HepG2 (cell line): ENCODE measurements around the gene DCC. TPM values are rescaled to one million over a fixed set of nuclear protein-coding genes. Genes with fewer than 3 reads are reported as not detected.

Source experiments
- ATAC-seq: fragments of 200-7000 bp; cut with Tn5 transposase; 3 replicates; pipeline ENCODE4 v1.9.1; 2020; ENCODE audit warnings: mild to moderate bottlenecking, moderate library complexity
- BruUV-seq: library from RNA; stranded (reverse); fragments of 400-500 nt; replicated peaks from 2 replicates; lab custom pipeline; 2021; lab: Mats Ljungman, UMichigan
- CTCF ChIA-PET: fragments of 300-600 bp; formaldehyde crosslinking; extraction: SDS; loops from one replicate; lab custom pipeline; 2021; ENCODE audit warnings: low total read pairs, inconsistent platforms, low intra/inter-chr PET ratio; lab: Yijun Ruan, JAX
- POLR2A ChIA-PET: fragments of 350-600 bp; sonication (Branson Sonifier 250); formaldehyde crosslinking; loops from one replicate; lab custom pipeline; 2020; ENCODE audit warnings: antibody characterized with exemption, inconsistent platforms; lab: Yijun Ruan, JAX
- DNase-seq: peaks from one replicate; pipeline ENCODE4 v3.0.0-alpha.2; 2015; ENCODE audit warnings: low spot score
- FAIRE-seq: peaks from 3 replicates; lab custom pipeline; 2011; peaks lifted over from hg19 to GRCh38; lab: Jason Lieb, UNC
- H2AFZ ChIP-seq: one replicate; pipeline ENCODE4 v1.6.1; 2011; ENCODE audit warnings: low read length, inconsistent platforms
- H3K27ac ChIP-seq: fragments of 300-600 bp; 3 replicates; pipeline ENCODE4 v1.8.0; 2011; ENCODE audit warnings: mixed run types, mild to moderate bottlenecking, mixed read lengths, low read length, inconsistent platforms; ENCODE audit not compliant: insufficient read depth; ENCODE audit errors: extremely low read length
- H3K27me3 ChIP-seq, 2 experiments: fragments of 200-600 bp in 1 of 2; 2 replicates in 1 of 2; 3 replicates in 1 of 2; pipeline versions ENCODE4 v1.6.0 to v1.8.0; 2011; ENCODE audit warnings: low read length in 2 of 2, mild to moderate bottlenecking in 2 of 2, moderate library complexity in 2 of 2, inconsistent platforms in 1 of 2; ENCODE audit not compliant: insufficient read depth in 2 of 2, control insufficient read depth in 1 of 2
- H3K36me3 ChIP-seq, 2 experiments: fragments of 200-600 bp in 1 of 2; replicated peaks in 1 of 2; 2 replicates in 1 of 2; 3 replicates in 1 of 2; pipeline versions ENCODE4 v1.5.1 to v1.8.0; 2011; ENCODE audit warnings: low read length in 2 of 2, inconsistent platforms in 1 of 2; ENCODE audit not compliant: insufficient read depth in 2 of 2, control insufficient read depth in 1 of 2
- H3K4me1 ChIP-seq: 2 replicates; pipeline ENCODE4 v1.5.1; 2012; ENCODE audit warnings: low read length, inconsistent platforms; ENCODE audit not compliant: insufficient read depth
- H3K4me2 ChIP-seq: 2 replicates; pipeline ENCODE4 v1.6.0; 2011; ENCODE audit warnings: low read depth, low read length, inconsistent platforms
- H3K4me3 ChIP-seq, 3 experiments: fragments of 200-600 bp in 1 of 3; sonication (generic), shearing (Covaris generic) in 1 of 3; replicated peaks in 1 of 3; 2 replicates each; pipeline ENCODE4 v1.5.1; 2011 to 2016; ENCODE audit warnings: low read length in 3 of 3, inconsistent platforms in 2 of 3, low read depth in 2 of 3, mild to moderate bottlenecking in 2 of 3, control low read depth in 1 of 3, mixed read lengths in 1 of 3; ENCODE audit not compliant: insufficient read depth in 1 of 3
- H3K79me2 ChIP-seq: one replicate; pipeline ENCODE4 v1.6.1; 2011; ENCODE audit warnings: low read length, inconsistent platforms; ENCODE audit not compliant: insufficient read depth
- H3K9ac ChIP-seq: 2 replicates; pipeline ENCODE4 v1.6.0; 2011; ENCODE audit warnings: mild to moderate bottlenecking, low read depth, low read length, inconsistent platforms; ENCODE audit not compliant: insufficient read depth
- H3K9me3 ChIP-seq: 2 replicates; pipeline ENCODE4 v1.5.1; 2012; ENCODE audit warnings: mild to moderate bottlenecking, low read length
- H4K20me1 ChIP-seq: 2 replicates; pipeline ENCODE4 v1.6.0; 2011; ENCODE audit warnings: inconsistent platforms, mild to moderate bottlenecking, low read length, moderate library complexity; ENCODE audit not compliant: insufficient read depth
- JUND ChIP-seq: sonication (generic); formaldehyde crosslinking; IDR thresholded peaks from 2 replicates; pipeline ENCODE4 v1.8.0; 2022; ENCODE audit warnings: mild to moderate bottlenecking, missing genetic modification reagents
- MNT ChIP-seq: fragments of 450-650 bp; IDR thresholded peaks from 2 replicates; pipeline ENCODE4 v1.6.1; 2016
- ZBTB39 ChIP-seq: sonication (generic); formaldehyde crosslinking; IDR thresholded peaks from 2 replicates; pipeline ENCODE4 v1.5.0; 2020; ENCODE audit warnings: missing genetic modification reagents
- ZFAT ChIP-seq: sonication (generic); formaldehyde crosslinking; conservative IDR thresholded peaks from 2 replicates; pipeline ENCODE4 v1.8.1; 2023; ENCODE audit warnings: missing genetic modification reagents, inconsistent platforms
- ZNF160 ChIP-seq: sonication (generic); formaldehyde crosslinking; IDR thresholded peaks from 2 replicates; pipeline ENCODE4 v1.8.0; 2022; ENCODE audit warnings: mild to moderate bottlenecking, inconsistent platforms, missing genetic modification reagents
- WGBS: methylation state at CpG from one replicate; pipeline ENCODE4 v1.1.6; 2017; ENCODE audit warnings: low lambda C conversion rate; 5-methylcytosine and 5-hydroxymethylcytosine counted together
- in situ Hi-C: cut with HindIII; loops from 2 replicates; pipeline ENCODE4 v1.10.0; 2017; ENCODE audit warnings: low pct_unique_long_range_greater_than_20kb; ENCODE audit not compliant: extremely low pct_ligation_motif_present
- intact Hi-C: fragments of 100-400 bp; cut with micrococcal nuclease; formaldehyde crosslinking; loops from one replicate; pipeline ENCODE4 v1.10.0; 2022; ENCODE audit not compliant: unreplicated experiment
- polyA plus RNA-seq, 8 experiments: library from polyadenylated mRNA; depleted of rRNA in 3 of 8; stranded (reverse) in 7 of 8; unstranded in 1 of 8; fragments of >200 nt; fragmentation: Illumina TruSeq in 4 of 8; extraction: Trizol in 4 of 8; gene quantifications; 2 replicates each; pipeline versions ENCODE4 v1.2.1 to v1.2.3, GENCODE V29; 2011 to 2016; ENCODE audit warnings: low read depth in 4 of 8, missing spikeins in 1 of 8, mixed read lengths in 1 of 8; ENCODE audit not compliant: insufficient read depth in 1 of 8
- total RNA-seq, 5 experiments: library from RNA; depleted of rRNA; stranded (reverse); fragments of >200 nt; fragmentation: Illumina TruSeq; extraction: Trizol; gene quantifications; 2 replicates each; pipeline ENCODE4 v1.2.3, GENCODE V29; 2016; ENCODE audit warnings: low read depth in 1 of 5
- TF ChIP-seq, protein P1 (sequence below): sonication (generic); formaldehyde crosslinking; IDR thresholded peaks from 2 replicates; pipeline ENCODE4 v1.9.0; 2021; ENCODE audit warnings: missing genetic modification reagents, borderline replicate concordance

Gene DCC
- total and polyA plus RNA-seq, 2 of the 13 experiments (the other 11 are each of a cell fraction or from before 2014, with no cell fraction given): not detected

DNA sequence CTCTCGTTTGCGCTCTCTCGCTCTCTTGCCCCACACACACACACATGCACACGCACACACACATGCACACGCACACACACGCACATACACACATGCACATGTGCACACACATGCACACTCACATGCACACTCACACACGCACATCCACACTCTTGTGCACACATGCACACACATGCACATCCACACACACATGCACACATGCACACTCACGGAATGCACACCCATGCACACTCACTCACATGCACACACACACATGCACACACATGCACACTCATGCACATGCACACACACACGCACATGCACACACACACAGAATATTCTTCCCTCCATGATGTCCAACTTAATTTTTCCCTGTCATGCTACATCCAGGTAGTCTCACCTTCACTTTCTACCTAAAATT is 360.1 kb downstream of the DCC start:
- CTCF ChIA-PET: no interaction called here
- TF ChIP-seq MNT: peak; percentile 95
- TF ChIP-seq, protein P1, sequence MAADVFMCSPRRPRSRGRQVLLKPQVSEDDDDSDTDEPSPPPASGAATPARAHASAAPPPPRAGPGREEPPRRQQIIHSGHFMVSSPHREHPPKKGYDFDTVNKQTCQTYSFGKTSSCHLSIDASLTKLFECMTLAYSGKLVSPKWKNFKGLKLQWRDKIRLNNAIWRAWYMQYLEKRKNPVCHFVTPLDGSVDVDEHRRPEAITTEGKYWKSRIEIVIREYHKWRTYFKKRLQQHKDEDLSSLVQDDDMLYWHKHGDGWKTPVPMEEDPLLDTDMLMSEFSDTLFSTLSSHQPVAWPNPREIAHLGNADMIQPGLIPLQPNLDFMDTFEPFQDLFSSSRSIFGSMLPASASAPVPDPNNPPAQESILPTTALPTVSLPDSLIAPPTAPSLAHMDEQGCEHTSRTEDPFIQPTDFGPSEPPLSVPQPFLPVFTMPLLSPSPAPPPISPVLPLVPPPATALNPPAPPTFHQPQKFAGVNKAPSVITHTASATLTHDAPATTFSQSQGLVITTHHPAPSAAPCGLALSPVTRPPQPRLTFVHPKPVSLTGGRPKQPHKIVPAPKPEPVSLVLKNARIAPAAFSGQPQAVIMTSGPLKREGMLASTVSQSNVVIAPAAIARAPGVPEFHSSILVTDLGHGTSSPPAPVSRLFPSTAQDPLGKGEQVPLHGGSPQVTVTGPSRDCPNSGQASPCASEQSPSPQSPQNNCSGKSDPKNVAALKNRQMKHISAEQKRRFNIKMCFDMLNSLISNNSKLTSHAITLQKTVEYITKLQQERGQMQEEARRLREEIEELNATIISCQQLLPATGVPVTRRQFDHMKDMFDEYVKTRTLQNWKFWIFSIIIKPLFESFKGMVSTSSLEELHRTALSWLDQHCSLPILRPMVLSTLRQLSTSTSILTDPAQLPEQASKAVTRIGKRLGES (CRISPR knock-in tag): no peak
- TF ChIP-seq, all 625 proteins: peak for 1
- Histone ChIP-seq H3K36me3 (no peaks in the 10 kb centered on the region), H3K4me1 (no peaks in the 10 kb centered on the region), H3K27me3 (no peaks in the 10 kb centered on the region), H3K9ac (no peak overlapping the region), H3K79me2 (no peaks in the 10 kb centered on the region), H3K27ac (no peak overlapping the region), H3K4me3 (no peak overlapping the region), H3K4me2 (no peak overlapping the region), H2AFZ (no peak overlapping the region), H4K20me1 (no peaks in the 10 kb centered on the region), H3K9me3 (peaks cover 4% of the 10 kb centered on the region; the same call in 1 of the 2 replicates)
- DNase-seq (no peak), FAIRE-seq (no peak), ATAC-seq (no peak)
- in situ Hi-C loops: loop anchor here (25.0 kb wide), 1 partner anchor 687 kb away; no protein-coding TSS in a partner anchor
- 60% methylated on average over 9 of the region's 9 CpGs for WGBS
- POLR2A ChIA-PET: no interaction called here
- intact Hi-C loops: no loop called here
- no TSS peak for BruUV-seq

DNA sequence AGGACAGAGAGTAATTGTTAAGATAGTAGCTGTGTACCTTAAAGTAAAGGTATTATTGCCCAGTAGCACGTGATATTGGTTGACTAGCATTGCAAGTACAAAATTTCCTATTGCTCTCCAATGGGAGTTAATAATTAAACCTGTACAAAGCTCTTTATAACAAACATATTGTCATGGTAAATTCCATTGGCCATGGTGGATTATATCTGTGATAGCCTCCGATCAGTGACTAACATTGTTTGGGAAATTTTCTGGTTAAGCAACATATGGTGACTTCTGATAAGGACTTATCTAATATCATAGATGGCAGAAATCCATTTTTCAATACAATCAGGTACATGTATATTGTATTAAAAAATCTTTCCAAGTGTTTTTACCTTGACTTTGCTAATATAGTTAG is 360.8 kb downstream of the DCC start:
- no peak overlapping the region for H3K4me2 ChIP-seq
- CTCF ChIA-PET: no interaction called here
- no peak overlapping the region for H3K9ac ChIP-seq
- H2AFZ ChIP-seq: no peak overlapping the region
- no peaks in the 10 kb centered on the region for H3K36me3 ChIP-seq
- no peaks in the 10 kb centered on the region for H3K4me1 ChIP-seq
- TF ChIP-seq ZFAT (no peak), ZBTB39 (no peak), ZNF160 (CRISPR knock-in tag) (no peak), JUND (CRISPR knock-in tag) (no peak)
- 0% methylated on average over 2 of the region's 2 CpGs for WGBS
- ATAC-seq: no peak
- no peaks in the 10 kb centered on the region for H3K79me2 ChIP-seq
- no peaks in the 10 kb centered on the region for H3K27me3 ChIP-seq
- DNase-seq: peak; percentile 2
- no peak for FAIRE-seq
- intact Hi-C loops (no loop called here), in situ Hi-C loops (loop anchor here (25.0 kb wide), 1 partner anchor 686 kb away; no protein-coding TSS in a partner anchor)
- H3K27ac ChIP-seq: no peak overlapping the region
- POLR2A ChIA-PET: no interaction called here
- no peak overlapping the region for H3K4me3 ChIP-seq
- H4K20me1 ChIP-seq: no peaks in the 10 kb centered on the region
- peaks cover 4% of the 10 kb centered on the region; the same call in 1 of the 2 replicates for H3K9me3 ChIP-seq
- BruUV-seq: no TSS peak
